CD1c-positive myeloid dendritic cell (primary cell): ENCODE measurements around the gene KCTD20.
A peak's percentile ranks its signal among the peaks of the same experiment; 100 is the strongest.
"Not testable (repeated sequence)": the region's sequence is repeated elsewhere in the genome, so short reads cannot be mapped to it uniquely, and the experiment has no call there.

ENCODE experiments used
- DNase-seq: peaks from one replicate; pipeline ENCODE4 v3.0.0-alpha.2; 2016; ENCODE audit errors: extremely low spot score

Gene KCTD20

DNA sequence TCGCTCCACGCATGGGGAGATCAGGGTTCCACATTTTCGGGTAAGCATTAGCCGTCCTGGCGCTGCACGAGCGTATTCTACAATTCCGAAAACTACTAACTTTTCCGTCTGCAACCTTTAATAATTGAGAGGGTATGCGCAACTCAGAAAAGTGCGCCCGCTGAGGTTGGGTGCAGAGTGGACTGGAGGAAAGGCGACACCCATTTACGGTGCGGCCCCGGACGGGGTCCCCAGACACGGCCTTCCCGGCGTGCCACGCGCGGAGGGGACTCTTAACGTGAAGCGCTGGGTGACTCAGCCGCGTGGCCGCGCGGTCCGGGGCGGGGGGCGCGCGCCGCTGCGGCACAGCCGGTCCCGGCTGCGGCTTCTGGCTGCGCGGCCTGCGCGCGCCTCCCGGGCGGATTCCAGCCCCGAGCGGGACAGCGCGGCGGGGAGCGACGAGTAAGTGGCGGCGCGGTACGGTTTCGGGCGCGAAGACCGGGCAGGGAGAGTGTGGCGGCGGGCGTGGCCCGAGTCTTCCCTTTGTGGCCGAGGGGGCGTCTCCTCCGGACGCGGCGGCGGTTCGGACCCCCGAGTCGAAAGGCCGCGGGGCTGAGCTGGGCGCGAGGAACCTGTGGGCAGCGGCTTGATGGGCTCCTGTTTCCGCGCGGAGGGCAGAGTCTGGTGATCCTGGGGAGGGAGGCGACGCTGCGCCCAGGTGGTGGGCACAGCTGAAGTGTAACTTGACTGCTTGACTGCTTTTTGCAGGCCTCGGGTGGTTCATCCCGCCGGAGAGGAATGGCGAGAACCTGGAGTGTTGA lies at the start of gene KCTD20, which contains the start of gene PXT1:
TSS of gene KCTD20 (plus strand) at position 330 of the 800 bp plus-strand sequence. CDS start 27,098 bp downstream, outside the sequence.
TSS of gene PXT1 (minus strand) at position 184 of the 800 bp plus-strand sequence. CDS start 16,772 bp downstream, outside the sequence.
- peak; percentile 93 for DNase-seq

DNA sequence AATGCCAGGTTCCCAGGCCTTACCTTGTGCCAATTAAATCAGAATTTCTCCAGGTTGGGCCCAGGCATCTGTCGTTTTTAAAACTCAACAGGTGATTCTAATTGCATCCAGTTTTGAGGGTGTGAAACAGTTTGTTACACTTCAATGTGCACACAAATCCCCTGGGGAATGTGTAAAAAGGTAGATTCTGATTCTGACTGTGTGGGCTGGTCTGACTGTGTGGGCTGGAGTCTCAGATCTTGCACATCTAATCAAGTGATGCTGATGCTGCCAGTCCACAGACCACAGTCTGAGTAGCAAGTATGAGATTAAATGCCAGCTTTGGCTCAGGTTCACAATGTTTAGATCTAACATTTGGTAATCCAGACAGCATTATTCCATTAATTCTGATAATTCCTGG lies 42.8 kb upstream of the KCTD20 start:
- DNase-seq = no peak

DNA sequence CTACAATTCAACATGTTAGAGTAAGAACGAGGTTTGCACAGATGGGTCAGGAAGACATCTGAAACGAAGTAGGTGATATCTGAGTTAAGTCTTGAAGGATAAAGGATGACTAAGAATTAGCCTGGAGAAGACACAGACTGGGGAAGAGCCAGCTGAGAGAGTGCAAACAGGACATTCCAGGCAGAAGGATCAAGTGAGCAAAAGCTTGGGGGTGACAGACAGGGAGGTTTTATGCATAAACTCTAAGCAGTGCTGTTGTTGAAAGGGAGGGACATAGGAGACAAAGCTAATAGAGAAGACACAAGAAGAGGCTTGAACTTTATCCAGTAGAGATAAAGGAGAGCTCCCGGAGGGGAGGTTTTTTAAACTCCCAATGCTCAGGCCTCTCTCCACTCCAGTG lies 40.3 kb upstream of the KCTD20 start:
- no peak for DNase-seq

DNA sequence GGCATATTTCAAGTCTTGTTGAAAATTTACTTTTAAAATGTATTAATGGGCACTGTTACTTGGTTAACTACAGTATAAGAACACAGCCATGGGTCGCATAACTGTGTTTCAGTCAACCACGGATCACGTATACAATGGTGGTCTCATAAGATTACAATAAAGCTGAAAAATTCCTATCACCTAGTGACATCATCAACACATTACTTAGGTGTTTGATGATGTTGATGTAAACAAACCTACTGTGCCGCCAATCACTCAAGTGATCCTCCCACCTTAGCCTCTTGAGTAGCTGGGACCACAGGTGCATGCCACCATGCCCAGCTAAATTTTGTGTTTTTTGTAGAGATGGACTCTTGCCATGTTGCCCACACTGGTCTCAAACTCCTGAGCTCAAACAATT lies 38.6 kb upstream of the KCTD20 start:
- no peak for DNase-seq

DNA sequence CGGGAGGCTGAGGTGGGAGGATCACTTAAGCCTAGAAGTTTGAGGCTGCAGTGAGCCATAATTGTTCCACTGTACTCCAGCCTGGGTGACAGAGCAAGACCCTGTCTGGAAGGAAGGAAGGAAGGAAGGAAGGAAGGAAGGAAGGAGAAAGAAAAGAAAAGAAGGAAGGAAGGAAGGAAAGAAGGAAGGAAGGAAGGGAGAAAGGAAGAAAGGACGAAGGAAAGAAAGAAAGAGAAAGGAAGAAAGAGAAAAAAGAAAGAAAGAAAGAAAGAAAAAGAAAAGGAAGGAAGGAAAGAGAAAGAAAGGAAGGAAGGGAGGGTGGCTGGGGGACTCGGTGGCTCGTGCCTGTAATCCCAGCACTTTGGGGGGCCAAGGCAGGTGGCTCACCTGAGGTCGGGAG lies 33.1 kb upstream of the KCTD20 start:
- DNase-seq = not testable (repeated sequence)

DNA sequence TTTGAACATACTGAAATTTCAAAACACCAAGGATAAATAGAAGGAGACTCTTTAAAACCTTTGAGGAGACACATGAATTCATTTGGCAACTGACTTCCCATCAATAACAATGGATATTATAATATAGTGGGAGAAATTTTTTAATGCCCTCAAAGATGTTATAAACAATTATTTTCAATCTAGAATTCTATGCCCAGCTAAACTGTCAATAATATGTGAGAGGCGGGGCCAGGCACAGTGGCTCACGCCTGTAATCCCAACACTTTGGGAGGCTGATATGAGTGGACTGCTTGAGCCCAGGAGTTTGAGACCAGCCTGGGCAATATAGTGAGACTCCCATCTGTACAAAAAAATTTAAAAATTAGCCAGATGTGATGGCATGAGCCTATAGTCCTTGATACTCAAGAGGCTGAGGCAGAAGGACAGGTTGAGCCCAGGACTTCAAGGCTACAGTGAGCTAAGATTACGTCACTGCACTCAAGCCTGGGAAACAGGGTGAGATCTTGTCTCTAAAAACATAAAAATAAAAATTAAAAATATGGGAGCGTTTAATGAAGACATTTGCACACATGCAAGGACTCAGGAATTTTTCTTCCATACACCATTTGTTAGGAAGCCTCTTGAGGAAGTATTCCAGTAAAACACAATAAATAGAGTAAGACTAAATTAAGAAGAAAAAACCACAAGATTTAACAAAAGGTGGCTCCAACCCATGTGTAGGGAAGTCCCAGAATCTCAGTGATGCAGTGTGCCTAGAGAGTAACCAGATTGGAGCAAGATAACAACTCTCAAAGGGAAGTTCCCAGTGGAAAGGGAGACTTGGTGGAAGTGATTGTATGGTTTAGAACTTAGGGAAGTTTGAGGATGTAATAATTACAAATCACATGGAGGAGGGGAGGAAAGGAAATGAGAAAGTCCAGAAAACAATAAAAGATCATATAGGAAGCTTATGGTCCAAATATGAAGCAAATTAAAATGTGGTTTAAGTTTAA lies 29.0 kb upstream of the KCTD20 start:
- DNase-seq = peak; percentile 16

DNA sequence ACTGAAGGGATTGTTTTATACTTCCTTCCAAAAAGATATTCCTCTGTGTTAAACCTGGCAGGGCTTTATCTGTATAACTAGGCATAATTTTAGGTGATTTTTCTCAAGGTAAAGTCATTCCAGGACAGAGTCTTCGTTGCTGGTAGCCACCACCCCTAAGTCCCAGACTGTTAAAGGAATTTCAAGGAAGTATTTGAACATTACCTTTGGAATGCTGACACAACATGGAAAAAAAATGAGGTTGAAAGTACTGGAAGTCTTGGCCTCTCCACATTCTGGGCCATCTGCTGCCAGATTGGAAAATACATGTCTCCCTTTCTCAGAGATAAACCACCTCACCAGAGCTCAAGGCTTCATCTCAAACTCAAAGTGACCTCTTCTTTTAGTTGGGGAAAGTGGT lies 28.3 kb upstream of the KCTD20 start:
- DNase-seq = no peak

DNA sequence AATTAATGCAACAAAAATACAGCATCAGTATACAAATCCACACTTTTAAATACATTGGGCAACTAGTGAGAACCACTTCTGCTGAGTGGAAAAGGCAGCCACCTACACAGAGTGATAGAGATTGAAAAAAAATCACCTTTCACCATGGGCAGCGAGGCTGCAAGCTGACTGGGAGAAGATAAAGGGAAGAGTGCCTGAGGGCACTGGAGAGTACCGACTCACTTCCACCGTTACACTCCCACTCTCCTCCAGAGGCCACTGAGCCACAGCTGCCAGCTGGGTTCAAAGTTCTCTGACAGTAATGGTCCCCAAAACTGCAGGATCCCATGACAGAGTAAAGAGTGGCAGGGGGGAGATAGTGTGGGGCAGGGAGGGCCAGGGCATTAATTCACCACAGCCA lies 24.2 kb upstream of the KCTD20 start:
- no peak for DNase-seq

DNA sequence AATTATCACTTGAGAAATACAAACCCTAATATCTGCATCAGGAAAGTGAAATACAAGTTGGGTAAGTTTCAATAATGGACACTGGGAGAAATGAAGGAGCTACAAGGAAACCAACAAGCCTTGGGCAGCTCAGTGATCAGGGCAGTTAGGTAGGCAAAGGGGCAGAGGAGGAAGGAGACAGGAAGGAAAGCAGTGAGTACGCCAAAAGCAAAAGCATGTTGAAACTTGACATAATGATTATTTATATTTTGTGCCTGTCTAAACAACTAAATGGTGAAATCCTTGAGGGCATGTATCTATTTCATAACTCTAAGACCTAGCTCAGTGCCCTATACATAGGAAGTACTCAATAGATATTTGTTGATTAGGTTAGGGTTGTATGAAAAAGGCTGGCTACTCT lies 23.5 kb upstream of the KCTD20 start:
- DNase-seq = no peak

DNA sequence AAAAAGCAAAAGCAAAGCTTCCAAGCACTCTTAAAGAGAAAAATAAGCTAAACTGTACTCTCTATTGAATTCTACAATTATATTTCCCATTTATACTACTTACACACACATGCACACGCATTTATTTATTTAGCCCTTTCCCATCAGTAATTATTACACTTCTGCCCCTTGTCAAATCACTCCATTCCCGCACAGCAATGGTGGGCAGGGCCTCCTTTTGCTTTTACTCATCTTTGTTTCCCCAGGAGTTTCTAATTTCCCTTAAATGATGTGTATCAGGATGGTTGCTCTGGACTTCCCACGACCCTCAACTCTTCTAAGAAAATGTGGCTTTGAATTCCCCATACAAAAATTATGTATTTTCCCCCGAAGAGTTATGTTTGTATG lies 20.1 kb upstream of the KCTD20 start:
- no peak for DNase-seq

DNA sequence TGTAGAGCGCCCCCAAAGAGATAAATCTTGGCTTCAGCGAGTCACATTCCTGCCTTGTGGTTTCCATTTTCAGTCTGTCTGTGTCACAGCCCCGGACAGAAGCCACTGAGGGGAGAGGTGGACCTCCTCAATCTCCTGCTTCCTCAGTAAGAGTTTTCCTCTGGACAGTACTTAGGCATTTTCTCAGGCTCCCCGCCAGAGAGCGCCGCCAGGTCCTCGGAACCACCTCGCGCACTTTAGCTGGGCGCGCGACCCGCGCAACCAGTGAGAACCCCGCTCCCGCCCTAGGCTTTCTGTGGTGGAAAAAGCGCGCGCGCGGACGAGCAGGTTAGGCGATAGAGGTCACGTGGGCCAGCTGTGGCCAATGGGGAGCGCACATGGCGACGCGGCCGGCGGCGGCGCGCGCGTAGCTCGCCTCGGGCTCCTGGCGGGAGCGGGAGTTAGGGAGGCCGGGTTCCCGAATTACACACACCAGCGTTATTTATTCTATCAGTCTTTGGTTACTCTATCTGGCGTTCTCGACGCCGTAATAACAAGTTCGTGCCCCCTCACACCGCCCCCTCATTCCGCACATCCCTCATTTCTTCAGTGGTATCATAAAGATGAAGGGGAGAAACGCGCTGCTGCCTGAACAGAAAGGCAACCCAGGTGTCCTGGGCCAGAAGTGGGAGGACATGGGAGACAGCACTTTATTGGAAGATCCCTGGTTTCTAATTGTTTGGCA lies 19.5 kb upstream of the KCTD20 start:
- DNase-seq = peak; percentile 99

DNA sequence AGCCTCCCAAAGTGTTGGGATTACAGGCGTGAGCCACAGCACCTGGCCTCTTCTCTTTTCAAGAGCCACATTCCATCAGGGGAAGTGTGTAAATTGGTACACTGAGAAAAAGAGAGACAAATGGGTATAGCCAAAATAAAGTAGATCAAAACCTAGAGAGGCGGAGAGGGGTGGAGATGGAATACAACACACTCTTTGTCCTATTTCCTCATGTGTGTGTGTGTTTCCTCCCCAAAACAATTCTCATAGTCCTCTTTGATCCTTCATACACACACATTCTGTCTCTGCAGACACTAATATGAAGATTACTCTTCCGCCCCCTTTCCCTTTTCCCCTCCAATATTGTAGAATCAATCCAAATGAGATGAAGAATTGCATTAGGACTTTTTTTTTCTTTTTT lies 16.2 kb upstream of the KCTD20 start:
- DNase-seq = no peak

DNA sequence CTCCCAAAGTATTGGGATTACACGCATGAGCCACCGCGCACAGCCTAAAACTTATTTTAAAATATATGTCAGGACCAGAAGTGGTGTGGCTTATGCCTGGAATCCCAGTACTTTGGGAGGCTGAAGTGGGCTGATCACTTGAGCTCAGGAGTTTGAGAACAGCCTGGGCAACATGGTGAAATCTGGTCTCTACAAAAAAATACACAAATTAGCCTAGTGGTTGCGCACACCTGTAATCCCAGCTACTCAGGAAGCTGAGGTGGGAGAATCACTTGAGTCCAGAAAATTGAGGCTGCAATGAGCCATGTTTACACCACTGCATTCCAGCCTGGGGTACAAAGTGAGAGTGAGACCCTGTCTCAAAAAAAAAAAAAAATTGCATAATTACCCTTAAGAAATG lies 13.9 kb upstream of the KCTD20 start:
- DNase-seq = no peak

DNA sequence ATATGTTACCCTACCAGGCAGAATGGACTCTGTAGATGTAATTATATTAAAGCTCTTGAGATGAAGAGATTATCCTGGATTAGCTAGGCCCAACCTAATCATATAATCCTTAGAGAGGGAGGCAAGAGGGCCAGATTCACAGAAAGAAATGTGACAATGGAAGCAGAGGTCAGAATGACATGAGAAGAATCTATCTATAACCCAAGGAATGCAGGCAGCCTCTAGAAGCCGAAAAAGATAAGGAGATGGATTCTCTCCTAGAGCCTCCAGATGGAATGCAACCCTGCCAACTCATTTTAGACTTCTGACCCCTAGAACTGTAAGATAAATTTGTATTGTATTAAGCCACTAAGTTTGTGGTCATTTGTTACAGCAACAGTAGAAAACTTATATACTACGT lies 12.4 kb upstream of the KCTD20 start:
- no peak for DNase-seq

DNA sequence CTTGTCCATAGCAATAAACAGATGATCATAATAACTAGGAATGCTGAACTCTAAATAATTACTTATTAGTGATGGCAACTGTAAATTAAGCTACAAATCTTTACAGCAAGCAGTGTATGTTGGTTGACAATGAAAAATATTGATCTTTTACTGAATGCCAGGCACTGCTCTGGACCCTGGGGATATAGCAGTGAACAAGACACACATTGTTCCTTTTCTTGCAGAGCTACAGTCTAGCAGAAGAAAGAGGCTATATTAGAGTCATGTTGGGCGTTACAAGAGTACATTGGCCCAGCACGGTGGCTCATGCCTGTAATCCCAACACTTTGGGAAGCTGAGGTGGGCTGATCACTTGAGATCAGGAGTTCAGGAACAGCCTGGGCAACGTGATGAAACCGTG lies 11.6 kb upstream of the KCTD20 start:
- DNase-seq = no peak

DNA sequence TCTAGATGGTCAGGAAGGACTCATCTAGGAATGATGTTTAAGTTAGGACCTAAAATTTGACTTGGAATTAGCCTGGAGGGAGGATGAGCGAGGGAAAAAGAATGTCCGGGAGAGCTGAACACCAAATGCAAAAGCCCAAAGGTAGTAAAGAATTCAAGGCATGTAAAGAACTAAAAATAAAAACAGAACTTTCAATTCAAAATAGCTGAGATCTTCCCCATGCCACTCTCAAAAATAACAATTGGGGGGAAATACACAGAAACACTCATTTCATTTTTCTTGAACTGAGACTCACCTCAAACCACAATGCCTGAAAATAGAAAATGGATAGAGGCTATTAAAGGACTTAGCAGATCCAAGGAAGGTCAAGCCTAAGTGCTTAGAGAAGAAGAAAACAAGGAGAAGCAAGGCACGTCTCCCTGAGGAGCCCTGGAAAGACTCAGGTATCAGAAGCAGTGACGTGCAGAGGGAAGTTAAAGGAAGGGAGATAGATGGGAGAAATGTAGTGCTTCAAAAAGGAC lies 10.6 kb upstream of the KCTD20 start:
- DNase-seq = no peak

DNA sequence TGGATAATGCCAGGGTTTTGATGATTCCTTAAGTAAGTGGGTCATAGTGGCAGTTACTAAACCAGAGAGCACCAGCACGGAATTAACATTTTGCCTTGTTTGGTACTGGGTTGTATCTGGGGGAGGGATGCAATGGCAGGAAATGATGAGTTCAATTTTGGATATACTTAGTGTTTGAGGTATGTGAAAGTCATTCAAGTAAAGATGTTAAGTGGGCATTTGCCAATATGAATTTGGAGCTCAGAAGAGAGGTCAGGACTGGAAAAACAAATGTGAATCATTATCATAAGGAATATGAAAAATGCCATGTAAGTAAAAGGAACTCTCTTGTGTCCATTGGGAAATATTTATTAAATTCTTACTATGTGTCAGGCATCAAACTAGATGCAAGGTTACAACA lies 6.3 kb upstream of the KCTD20 start:
- no peak for DNase-seq

DNA sequence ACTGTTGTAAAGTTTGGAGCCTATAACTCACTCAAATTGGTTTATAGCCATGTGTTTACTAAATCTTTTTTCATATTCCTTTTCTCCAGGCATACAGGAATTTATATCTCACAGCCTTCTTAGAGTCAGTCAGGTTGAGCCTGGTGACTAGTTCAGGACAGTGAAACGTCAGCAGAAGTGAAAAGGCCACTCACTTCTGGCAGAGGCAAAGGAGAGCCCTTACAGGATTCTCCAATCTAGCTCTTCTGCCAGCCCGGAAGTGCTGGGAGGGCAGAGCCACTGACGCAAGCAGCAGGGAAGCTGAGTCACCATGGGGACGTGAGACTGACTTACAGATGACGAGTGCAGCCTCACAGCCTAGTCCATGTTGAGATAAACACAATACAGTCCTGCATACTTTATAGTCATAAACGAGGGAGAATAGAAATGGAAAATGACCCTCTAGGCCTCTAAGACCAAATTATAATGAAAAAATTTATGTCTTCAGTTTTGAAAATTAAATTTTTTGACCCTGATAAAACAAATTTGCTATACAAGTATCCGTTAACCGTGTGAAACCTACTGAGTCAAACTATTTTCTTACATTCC lies 1.4 kb upstream of the KCTD20 start:
- peak; percentile 96 for DNase-seq

DNA sequence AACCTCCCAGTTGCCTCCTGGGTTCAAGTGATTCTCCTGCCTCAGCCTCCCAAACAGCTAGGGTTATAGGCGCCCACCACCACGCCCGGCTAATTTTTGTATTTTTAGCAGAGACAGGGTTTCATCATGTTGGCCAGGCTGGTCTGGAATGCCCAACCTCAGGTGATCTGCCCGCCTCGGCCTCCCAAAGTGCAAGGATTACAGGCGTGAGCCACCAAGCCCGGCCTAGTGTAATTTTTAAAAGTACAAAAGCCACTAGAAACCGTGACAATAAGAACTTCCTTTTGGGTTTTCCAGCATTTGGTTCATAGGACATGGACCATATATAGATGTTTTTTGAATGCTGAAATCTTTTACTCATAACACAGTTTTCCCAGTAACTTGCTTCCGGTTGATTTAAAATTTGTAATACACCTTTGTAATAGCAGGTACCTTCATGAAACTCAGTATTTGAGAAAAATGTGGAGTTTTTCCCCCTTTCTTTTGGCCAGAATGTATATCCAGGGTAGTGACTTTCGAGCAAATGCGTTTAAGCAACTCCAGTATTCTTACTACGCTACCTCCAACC lies 613 bp upstream of the KCTD20 start:
- DNase-seq = peak; percentile 41

DNA sequence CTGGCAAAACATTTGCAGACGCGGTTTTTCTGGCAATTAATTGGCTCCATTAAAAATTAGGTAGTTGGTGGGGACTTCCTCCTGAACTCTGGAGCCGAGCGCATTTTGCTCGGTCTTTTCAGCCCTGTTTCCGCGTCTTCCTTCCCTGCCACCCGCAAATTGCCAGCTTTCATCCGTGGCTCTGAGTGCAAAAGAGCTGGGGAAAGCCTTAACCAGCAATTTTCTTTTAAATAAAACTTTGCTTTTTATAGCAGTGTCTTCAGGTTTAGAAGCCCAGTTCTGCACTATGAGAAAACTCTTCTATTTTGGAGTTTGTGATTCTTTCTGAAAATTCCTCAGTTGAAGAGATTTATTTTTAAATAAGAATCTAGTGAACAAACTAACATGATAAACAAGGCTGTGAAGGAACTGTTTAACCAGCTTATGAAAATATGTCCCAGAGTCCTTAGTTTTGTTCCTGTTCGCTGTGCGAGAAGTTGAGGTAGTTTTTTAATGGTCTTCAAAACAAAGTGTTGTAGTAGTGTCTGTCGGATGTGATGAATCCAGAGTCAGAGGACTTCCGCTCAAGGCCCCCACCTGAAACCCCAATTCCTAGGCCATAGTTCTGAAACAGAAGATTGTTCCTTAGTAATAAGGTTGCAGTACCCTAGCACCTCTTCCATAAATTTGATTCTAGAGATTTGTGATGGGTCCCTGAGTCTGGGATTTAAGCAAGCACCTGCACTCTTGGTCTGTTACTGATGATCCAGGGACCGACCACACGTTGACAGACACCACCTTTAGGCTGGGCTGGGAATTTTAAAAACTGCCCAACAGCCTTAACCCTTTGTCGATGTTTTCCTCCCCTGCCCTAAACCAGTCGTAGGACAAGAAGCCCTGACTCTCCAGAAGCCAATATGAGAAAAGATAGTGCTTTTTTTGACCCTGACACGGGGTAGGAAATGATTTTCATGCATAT lies 950 bp downstream of the KCTD20 start:
- peak; percentile 52 for DNase-seq
